Prostate gland (tissue), 2 donors: ENCODE data around the gene DEAF1.

Source experiments
- CTCF ChIP-seq, 4 experiments: fragments of 200-600 bp in 2 of 4; fragments of 450-650 bp in 2 of 4; sonication (generic) in 2 of 4; IDR thresholded peaks; 1 replicate in 3 of 4; 2 replicates in 1 of 4; pipeline ENCODE4 v1.5.1; 2016 to 2019; ENCODE audit warnings: antibody characterized with exemption in 4 of 4, mild to moderate bottlenecking in 2 of 4, moderate library complexity in 2 of 4
- POLR2A ChIP-seq: fragments of 450-650 bp; IDR thresholded peaks from one replicate; pipeline ENCODE4 v1.6.1; 2016; ENCODE audit warnings: antibody characterized with exemption, mild to moderate bottlenecking

- TF ChIP-seq CTCF (IDR thresholded peaks at IDR 0.05) (no peak), POLR2A (no peak)
Measured at GRCh38 chr11:699753-700152, 4.7 kb upstream of the DEAF1 start.
